Activated naive CD4-positive, alpha-beta T cell treated with anti-CD3 and anti-CD28 coated beads, Interleukin-2, amount 50 U/mL, for 16 hours (primary cell): Measurements from ENCODE around the gene RANBP3.
A peak's percentile ranks its signal among the peaks of the same experiment; 100 is the strongest.
"Not testable (repeated sequence)": the region's sequence is repeated elsewhere in the genome, so short reads cannot be mapped to it uniquely, and the experiment has no call there.

ENCODE experiments used
- DNase-seq: peaks from one replicate; pipeline ENCODE4 v3.0.0-alpha.2; 2020

The RANBP3 gene

GRCh38 chr19:5985837-5986236, 7.9 kb upstream of the RANBP3 start:
- DNase-seq, result not testable (repeated sequence)

- no peak for DNase-seq
Measured at GRCh38 chr19:5985098-5985783, 7.3 kb upstream of the RANBP3 start.

- DNase-seq, result no peak
Measured at GRCh38 chr19:5984600-5984999, 6.7 kb upstream of the RANBP3 start.

GRCh38 chr19:5983367-5983955, 5.5 kb upstream of the RANBP3 start:
- DNase-seq, result no peak

- DNase-seq, result no peak
Measured at GRCh38 chr19:5978606-5979552, 939 bp upstream of the RANBP3 start.

GRCh38 chr19:5977222-5977784, 637 bp downstream of the RANBP3 start:
- DNase-seq, result peak; percentile 27

GRCh38 chr19:5976768-5977167, 1.2 kb downstream of the RANBP3 start:
- no peak for DNase-seq

- no peak for DNase-seq
Measured at GRCh38 chr19:5975388-5975728, 2.6 kb downstream of the RANBP3 start.

GRCh38 chr19:5974721-5975387, 3.1 kb downstream of the RANBP3 start:
- DNase-seq, result peak; percentile 57

GRCh38 chr19:5973867-5974635, 3.9 kb downstream of the RANBP3 start:
- no peak for DNase-seq

- no peak for DNase-seq
Measured at GRCh38 chr19:5973376-5973775, 4.6 kb downstream of the RANBP3 start.

GRCh38 chr19:5972355-5972731, 5.6 kb downstream of the RANBP3 start:
- no peak for DNase-seq

GRCh38 chr19:5971714-5972354, 6.1 kb downstream of the RANBP3 start:
- no peak for DNase-seq

- no peak for DNase-seq
Measured at GRCh38 chr19:5969476-5969875, 8.5 kb downstream of the RANBP3 start.

- DNase-seq, result no peak
Measured at GRCh38 chr19:5968431-5969373, 9.2 kb downstream of the RANBP3 start.

- DNase-seq, result peak; percentile 58
Measured at GRCh38 chr19:5967994-5968430, 9.9 kb downstream of the RANBP3 start.

GRCh38 chr19:5967571-5967970, 10.4 kb downstream of the RANBP3 start:
- no peak for DNase-seq

GRCh38 chr19:5966941-5967340, 11.0 kb downstream of the RANBP3 start:
- DNase-seq, result no peak

GRCh38 chr19:5966215-5966614, 11.7 kb downstream of the RANBP3 start:
- no peak for DNase-seq

GRCh38 chr19:5964816-5965565, 12.9 kb downstream of the RANBP3 start:
- no peak for DNase-seq
